Measurements from ENCODE around the gene KLHL40. TPM values are rescaled to one million over a fixed set of nuclear protein-coding genes. Genes with fewer than 3 reads are reported as not detected.

Gene KLHL40
- total and polyA plus RNA-seq, 10 of the 15 experiments (the other 5 are each of a cell fraction or from before 2014, with no cell fraction given): not detected

DNA sequence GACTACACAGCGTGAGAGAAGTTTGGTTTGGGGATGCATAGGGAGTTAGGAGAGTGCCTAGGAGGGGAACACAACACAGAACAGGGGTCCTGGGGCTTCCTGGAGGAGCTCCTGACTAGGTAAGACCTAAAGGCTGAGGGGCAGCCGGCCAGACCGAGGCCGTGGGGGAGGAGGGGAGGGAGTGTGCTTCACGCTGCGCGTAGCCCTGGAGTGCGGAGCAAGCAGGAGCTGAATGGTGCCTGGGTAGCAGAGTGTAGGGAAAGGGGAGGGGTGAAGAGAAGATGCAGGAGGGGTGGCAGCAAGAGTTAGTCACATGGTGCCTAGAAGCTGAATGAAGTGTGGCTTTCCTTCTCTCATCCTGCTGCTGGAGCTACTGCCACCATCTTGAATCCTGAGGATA is 49.7 kb downstream of the KLHL40 start:
- CTCF ChIA-PET: interaction anchor here (1.1 to 1.2 kb wide), 2 partner anchors 10 to 133 kb away, joined by 3 to 4 read pairs; no protein-coding TSS in a partner anchor
- POLR2A ChIA-PET: no interaction called here
- Histone ChIP-seq H3K4me3 (no peak overlapping the region), H3K9ac (ENCODE audit: control insufficient read depth, insufficient read depth, low read length) (no peak overlapping the region), H4K20me1 (ENCODE audit: control insufficient read depth, insufficient read depth) (no peaks in the 10 kb centered on the region), H3K36me3 (ENCODE audit: control insufficient read depth in 2 of 2, insufficient read depth in 2 of 2, low read length in 1 of 2) (no peaks in the 10 kb centered on the region), H2AFZ (ENCODE audit: control insufficient read depth, low read depth, low read length) (no peak overlapping the region), H3K27ac (ENCODE audit: control insufficient read depth, insufficient read depth) (no peak overlapping the region), H3K9me3 (replicated peaks; ENCODE audit: control insufficient read depth, insufficient read depth, low read length) (no peaks in the 10 kb centered on the region), H3K27me3 (replicated peaks in 1 of 2; ENCODE audit: control insufficient read depth in 2 of 2, insufficient read depth in 2 of 2, low read length in 1 of 2) (no peaks in the 10 kb centered on the region; a peak in 1 of 4 replicates), H3K4me1 (ENCODE audit: control insufficient read depth, insufficient read depth, low read length) (no peaks in the 10 kb centered on the region), H3K79me2 (ENCODE audit: control insufficient read depth, insufficient read depth, low read length) (no peaks in the 10 kb centered on the region), H3K4me2 (ENCODE audit: control insufficient read depth, insufficient read depth) (no peak overlapping the region)
- TF ChIP-seq RAD51 (IDR thresholded peaks at IDR 0.05) (no peak), YBX1 (IDR thresholded peaks at IDR 0.05) (no peak), TARDBP (IDR thresholded peaks at IDR 0.05; ENCODE audit: borderline replicate concordance) (no peak), MTA3 (IDR thresholded peaks at IDR 0.05; ENCODE audit: borderline replicate concordance, low read length) (no peak), ZSCAN29 (IDR thresholded peaks at IDR 0.05) (no peak), KAT2A (conservative IDR thresholded peaks at IDR 0.05; ENCODE audit: control insufficient read depth, low read depth, low read length) (no peak), HDGF (IDR thresholded peaks at IDR 0.05) (no peak), FOXK2 (IDR thresholded peaks at IDR 0.05) (no peak), NR2F1 (conservative IDR thresholded peaks at IDR 0.05) (no peak), GABPA (IDR thresholded peaks at IDR 0.05; ENCODE audit: low read depth) (no peak)
- TF ChIP-seq, protein P1, sequence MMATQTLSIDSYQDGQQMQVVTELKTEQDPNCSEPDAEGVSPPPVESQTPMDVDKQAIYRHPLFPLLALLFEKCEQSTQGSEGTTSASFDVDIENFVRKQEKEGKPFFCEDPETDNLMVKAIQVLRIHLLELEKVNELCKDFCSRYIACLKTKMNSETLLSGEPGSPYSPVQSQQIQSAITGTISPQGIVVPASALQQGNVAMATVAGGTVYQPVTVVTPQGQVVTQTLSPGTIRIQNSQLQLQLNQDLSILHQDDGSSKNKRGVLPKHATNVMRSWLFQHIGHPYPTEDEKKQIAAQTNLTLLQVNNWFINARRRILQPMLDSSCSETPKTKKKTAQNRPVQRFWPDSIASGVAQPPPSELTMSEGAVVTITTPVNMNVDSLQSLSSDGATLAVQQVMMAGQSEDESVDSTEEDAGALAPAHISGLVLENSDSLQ (IDR thresholded peaks at IDR 0.05): no peak
- TF ChIP-seq, protein P2, sequence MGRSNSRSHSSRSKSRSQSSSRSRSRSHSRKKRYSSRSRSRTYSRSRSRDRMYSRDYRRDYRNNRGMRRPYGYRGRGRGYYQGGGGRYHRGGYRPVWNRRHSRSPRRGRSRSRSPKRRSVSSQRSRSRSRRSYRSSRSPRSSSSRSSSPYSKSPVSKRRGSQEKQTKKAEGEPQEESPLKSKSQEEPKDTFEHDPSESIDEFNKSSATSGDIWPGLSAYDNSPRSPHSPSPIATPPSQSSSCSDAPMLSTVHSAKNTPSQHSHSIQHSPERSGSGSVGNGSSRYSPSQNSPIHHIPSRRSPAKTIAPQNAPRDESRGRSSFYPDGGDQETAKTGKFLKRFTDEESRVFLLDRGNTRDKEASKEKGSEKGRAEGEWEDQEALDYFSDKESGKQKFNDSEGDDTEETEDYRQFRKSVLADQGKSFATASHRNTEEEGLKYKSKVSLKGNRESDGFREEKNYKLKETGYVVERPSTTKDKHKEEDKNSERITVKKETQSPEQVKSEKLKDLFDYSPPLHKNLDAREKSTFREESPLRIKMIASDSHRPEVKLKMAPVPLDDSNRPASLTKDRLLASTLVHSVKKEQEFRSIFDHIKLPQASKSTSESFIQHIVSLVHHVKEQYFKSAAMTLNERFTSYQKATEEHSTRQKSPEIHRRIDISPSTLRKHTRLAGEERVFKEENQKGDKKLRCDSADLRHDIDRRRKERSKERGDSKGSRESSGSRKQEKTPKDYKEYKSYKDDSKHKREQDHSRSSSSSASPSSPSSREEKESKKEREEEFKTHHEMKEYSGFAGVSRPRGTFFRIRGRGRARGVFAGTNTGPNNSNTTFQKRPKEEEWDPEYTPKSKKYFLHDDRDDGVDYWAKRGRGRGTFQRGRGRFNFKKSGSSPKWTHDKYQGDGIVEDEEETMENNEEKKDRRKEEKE (IDR thresholded peaks at IDR 0.05): no peak
- TF ChIP-seq, protein P3, sequence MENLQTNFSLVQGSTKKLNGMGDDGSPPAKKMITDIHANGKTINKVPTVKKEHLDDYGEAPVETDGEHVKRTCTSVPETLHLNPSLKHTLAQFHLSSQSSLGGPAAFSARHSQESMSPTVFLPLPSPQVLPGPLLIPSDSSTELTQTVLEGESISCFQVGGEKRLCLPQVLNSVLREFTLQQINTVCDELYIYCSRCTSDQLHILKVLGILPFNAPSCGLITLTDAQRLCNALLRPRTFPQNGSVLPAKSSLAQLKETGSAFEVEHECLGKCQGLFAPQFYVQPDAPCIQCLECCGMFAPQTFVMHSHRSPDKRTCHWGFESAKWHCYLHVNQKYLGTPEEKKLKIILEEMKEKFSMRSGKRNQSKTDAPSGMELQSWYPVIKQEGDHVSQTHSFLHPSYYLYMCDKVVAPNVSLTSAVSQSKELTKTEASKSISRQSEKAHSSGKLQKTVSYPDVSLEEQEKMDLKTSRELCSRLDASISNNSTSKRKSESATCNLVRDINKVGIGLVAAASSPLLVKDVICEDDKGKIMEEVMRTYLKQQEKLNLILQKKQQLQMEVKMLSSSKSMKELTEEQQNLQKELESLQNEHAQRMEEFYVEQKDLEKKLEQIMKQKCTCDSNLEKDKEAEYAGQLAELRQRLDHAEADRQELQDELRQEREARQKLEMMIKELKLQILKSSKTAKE (IDR thresholded peaks at IDR 0.05; ENCODE audit: low read depth, poor library complexity, severe bottlenecking): no peak
- SMC1A ChIA-PET (ENCODE audit: uncharacterized antibody, unreplicated experiment): no interaction called here
- intact Hi-C loops (cut with micrococcal nuclease; ENCODE audit: unreplicated experiment): no loop called here
- no peak for DNase-seq (ENCODE audit: low read depth, low spot score)
- ATAC-seq: no peak
- no peak for FAIRE-seq
- in situ Hi-C loops (cut with MboI): no loop called here
- no TSS peak for BruUV-seq (replicated peaks)
- RAD21 ChIA-PET (ENCODE audit: unreplicated experiment): no interaction called here
- WGBS (ENCODE audit: insufficient coverage, insufficient replicate concordance, low lambda C conversion rate, missing lambda C conversion rate): 53% methylated on average over 8 of the region's 8 CpGs
